Activated T-cell treated with anti-CD3 and anti-CD28 coated beads for 24 hours (primary cell): ENCODE data around the gene GPHA2.

ENCODE experiments used
- DNase-seq: peaks from one replicate; pipeline ENCODE4 v3.0.0-alpha.2; 2020; ENCODE audit warnings: low read depth

Gene GPHA2

GRCh38 chr11:64929625-64930024, 6.1 kb downstream of the GPHA2 start:
- no peak for DNase-seq

DNA sequence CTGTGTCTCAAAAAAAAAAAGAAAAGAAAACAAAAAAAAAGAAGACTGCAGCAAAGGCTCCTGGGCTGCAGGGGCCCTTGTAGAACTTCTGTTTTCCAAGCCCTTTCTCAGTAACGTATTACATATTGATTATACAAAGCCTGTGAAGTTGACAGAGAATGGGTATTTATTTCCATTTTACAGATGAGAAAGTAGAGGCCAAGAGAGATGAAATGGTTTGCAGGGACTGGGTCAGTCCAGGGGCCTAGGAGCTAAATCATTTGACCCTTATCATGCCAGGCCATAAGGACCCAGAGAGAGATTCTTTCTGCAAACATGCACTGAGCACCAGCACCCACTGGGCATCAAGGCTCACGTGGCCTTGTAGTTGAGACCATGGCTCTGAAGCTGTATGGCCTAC, 6.7 kb downstream of the GPHA2 start:
- no peak for DNase-seq

GRCh38 chr11:64926689-64927088, 9.0 kb downstream of the GPHA2 start:
- DNase-seq, result no peak

DNA sequence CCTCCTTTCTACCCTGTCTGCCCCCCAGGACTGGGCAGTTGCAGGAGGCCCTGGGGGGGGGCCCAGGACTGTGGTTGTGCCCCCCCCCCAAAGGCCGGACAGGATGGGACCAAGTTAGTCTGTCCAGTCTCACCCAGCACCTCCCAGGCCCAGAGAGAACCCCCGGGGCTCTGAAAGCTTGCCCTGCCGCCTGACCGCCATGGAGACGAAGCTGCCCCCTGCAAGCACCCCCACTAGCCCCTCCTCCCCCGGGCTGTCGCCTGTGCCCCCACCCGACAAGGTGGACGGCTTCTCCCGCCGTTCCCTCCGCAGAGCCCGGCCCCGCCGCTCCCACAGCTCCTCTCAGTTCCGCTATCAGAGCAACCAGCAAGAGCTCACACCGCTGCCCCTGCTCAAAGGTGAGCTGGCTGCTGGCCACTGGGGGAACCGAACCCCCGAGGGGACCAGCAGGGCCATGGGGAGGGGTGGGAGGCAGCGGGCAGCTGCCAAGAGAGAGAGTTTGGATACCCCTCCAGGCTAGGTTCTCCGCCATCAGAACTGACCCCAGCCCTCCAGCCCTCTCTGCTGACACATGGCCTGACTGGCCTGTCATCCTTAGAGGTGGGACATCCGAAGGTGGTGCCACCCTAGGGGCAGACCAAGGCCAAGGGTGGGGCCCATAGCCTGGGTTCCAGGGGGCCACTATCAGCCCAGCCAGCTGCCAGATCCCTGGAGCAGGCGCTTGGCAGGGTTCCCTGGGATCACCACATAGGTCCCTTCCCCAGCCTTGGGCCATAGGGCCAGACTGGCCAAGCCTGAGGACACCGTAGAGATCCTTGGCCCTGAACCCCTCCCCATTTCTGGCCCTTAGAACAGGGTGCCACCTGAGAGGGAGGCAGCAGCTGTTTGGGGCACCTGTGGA, 9.9 kb downstream of the GPHA2 start:
- no peak for DNase-seq

GRCh38 chr11:64924910-64925284, 10.8 kb downstream of the GPHA2 start:
- no peak for DNase-seq

DNA sequence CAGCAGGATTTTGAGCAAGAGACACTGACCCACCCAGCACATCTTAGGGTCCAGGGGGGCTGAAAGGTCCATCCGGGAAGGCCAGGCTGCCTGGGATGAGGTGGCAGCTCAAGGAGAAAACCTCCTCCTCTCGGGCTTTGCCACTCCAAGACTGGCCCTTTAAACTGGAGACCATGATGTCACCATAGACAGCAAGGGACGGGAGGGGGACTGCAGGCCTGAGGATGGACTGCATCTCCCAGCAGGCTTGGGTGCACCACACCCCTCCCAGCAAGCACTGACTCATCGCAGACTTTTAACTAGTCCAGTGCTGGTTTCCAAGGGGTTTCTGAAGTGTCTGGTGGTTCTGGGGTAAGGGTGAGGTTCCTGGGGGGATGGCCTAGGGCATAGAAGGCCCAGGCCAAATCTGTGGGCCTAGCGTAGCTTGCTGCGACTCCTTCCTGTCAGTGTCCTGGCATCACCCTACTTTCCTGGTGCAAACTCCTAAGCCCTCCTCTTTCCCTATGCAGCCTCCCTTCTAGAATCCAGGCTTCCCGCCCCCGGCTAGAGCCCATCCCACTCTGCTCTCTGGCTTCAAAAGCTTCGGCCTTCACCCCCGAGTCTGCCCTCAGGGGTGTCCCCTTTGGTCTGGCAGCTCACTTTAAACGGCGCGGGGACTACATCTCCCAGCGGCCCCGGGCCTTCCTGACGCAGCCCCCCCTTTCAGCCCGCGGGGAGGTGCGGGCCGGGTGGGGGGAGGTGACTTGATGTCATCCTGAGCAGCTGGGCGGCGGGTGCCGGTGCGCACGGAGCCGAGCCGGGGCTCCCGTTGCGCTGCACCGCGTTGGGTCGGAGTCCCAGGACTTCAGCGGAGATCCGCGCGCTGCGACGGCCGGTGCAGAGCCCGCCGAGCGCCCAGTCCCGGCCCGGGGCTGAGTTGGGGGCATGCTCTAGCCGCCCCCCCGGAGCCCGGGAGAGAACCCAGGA, 11.5 kb downstream of the GPHA2 start, which contains the start of gene PPP2R5B:
Gene PPP2R5B (plus strand): TSS at position 746 of the 966 bp plus-strand sequence. CDS start 1,046 bp downstream, outside the sequence.
- DNase-seq, result peak; percentile 84

DNA sequence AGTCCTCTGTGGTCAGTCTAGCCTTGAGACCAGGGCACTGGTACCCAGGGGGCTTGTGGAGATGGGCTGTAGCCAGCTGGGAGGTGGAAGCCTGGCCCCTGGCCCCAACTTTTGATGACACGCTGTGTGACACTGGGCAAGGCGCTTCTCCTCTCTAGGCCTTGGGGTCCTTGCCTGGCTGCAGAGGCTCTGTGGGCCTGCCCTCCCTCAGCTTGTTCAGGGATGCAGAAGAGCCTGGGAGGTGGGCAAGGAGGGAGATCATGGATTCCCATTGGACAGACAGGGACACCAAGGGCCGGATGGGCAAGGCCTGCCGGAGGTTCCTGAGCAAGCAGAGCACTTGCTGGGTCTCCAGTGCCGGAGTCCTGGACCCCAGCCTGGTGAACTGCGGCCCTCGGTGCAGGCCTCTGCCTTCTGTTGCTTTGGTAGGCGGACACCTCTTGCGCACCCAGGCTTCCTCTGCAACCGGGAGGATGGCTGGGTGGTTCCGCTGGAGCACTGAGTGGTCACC, 12.5 kb downstream of the GPHA2 start:
- DNase-seq, result no peak

- DNase-seq, result no peak
Observed at GRCh38 chr11:64921384-64921783, 14.3 kb downstream of the GPHA2 start.

- no peak for DNase-seq
Observed at GRCh38 chr11:64920124-64920523, 15.6 kb downstream of the GPHA2 start.

- no peak for DNase-seq
Observed at GRCh38 chr11:64919627-64920026, 16.1 kb downstream of the GPHA2 start.

GRCh38 chr11:64918017-64918416, 17.7 kb downstream of the GPHA2 start:
- DNase-seq, result no peak

- DNase-seq, result no peak
Observed at GRCh38 chr11:64917663-64917995, 18.1 kb downstream of the GPHA2 start.

DNA sequence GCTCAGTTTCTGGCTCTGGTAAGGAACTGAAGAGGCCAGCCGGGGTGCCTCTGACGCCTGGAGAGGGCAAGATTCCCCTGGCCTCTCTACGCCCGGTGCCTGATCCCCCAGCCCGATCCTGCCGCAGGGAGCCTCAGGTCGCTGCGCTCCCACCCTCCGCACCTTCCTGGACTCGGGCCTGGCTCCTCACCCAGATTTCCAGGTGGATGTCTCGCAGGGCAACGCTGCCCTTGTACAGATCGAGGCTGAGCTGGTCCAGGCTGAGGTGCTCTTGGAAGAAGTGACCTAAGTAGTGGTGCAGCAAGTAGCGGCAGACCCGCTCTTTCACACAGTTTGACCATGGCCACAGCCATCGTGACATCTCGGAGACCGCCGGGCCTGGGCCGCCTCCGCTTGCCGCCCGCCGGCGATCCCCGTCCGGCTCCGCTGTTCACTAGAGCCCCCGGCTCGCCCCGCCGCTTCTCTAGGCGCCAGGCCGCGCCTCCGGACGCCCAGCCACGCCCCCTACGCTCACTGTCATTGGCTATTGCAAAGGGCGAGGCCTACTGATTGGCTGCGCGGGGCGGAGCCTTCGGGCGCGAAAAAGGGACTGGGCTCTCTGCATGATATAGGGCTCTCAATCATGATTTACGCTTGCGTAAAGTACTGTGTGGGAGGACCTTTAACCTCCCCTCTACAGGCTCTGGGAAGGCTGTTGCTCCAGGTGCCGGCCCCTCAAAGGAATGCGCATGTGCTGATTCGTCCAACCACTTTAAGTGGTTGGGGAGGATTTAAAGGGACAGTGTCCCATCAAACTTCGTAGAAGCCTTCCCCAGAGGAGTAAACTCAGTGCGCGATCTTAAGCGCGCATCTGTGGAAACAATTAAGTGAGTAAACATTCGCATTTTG, 18.7 kb downstream of the GPHA2 start, which contains the start of gene ATG2A:
Gene ATG2A (minus strand): TSS at position 435 of the 888 bp plus-strand sequence. CDS start 74 bp downstream, at position 361.
- DNase-seq, result peak; percentile 98

DNA sequence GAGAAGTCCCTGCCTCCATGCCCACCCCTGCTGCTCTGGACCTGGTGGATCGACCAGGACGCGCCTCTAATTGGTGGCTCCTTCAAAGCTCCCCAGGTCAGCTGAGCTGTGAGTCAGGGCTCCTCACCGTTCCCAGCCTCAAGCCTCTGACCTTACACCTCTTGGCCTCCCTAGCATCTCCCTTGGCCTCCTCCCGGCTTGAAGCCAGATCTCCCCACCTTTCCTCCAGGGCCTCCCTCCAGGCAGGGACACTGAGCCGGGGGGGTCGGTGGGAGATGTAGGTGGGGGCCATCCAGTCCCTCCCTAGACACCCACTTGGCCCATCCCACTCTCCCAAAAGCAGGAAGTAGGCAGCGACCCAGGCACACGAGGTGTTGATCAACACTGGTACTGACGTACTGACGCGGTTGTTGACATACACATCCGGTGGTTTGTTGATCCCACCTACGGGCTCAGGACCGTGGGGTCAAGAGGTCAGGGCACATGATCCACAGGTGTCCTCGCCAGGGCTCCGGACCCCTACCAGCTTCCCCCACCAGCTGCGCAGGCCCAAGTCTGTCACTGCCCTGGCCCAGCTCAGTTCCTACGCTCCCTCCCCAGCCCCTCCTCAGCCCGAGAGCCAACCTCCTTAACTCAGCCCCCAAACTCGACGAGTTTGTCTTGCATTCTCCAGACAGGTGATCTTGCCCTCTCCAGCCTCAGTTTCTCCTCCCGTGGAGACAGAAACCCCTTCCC, 19.5 kb downstream of the GPHA2 start:
- DNase-seq, result no peak

DNA sequence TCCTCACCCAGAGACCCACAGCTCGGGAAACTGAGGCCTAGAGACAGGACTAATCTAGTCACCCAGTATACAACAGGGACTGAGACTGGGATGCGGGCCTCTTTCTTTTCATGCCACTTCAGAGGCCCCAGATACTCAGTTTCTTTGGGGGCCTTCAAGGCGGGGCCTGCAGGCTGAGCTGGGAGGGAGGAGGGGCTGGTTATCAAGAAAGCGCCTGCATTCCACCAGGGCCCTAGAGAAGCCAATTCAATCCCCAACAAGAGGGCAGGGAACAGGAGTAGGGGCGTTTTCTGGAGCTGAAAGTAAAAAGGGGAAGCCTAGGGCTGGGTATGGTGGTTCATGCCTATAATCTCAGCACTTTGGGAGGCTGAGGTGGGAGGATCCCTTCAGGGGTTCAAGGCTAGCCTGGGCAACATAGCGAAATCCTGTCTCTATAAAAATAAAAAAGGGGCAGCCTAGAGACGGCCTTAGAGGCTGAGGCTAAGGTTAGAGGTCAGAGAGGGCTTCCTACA, 20.3 kb downstream of the GPHA2 start:
- DNase-seq, result no peak

GRCh38 chr11:64914123-64914522, 21.6 kb downstream of the GPHA2 start:
- no peak for DNase-seq

- no peak for DNase-seq
Observed at GRCh38 chr11:64913171-64913727, 22.4 kb downstream of the GPHA2 start.

DNA sequence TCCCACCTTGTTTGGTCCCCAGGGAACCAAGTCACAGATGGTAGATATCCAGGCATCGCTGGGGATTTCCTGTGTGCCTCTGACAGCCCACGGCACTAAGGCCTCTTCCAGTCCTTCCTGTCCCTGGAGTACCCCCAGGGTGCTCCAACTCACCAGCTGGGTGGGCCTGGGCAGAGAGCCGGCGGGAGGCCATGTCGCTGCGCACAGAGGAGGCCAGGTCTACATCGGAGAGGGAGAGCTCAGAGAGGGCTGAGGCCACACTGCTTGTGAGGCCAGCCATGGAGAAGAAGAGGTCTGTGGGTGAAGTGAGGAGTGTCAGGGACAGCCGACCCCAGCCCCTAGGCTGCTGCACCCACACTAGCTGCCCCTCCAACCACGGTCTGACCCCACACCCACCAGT, 24.0 kb downstream of the GPHA2 start:
- no peak for DNase-seq

DNA sequence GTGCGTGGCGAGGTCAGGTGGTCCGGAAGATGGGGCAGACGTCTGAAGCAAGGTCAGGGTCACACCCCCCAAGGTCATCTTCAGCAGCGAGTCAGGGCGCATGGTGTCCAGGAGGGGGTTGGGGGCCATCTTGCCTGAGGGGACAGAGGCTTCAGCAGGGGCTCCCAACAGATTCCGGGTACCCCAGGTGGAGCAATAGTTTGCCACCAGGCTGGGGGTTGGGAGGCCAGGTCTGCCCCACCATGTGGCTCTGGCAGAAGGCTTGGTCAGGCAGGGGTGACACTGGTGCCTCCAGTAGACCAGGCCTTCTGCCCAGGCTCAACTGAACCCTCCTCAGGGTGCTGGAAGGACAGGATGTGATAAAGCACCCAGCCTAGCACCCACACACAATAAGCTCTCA, 24.6 kb downstream of the GPHA2 start:
- no peak for DNase-seq

DNA sequence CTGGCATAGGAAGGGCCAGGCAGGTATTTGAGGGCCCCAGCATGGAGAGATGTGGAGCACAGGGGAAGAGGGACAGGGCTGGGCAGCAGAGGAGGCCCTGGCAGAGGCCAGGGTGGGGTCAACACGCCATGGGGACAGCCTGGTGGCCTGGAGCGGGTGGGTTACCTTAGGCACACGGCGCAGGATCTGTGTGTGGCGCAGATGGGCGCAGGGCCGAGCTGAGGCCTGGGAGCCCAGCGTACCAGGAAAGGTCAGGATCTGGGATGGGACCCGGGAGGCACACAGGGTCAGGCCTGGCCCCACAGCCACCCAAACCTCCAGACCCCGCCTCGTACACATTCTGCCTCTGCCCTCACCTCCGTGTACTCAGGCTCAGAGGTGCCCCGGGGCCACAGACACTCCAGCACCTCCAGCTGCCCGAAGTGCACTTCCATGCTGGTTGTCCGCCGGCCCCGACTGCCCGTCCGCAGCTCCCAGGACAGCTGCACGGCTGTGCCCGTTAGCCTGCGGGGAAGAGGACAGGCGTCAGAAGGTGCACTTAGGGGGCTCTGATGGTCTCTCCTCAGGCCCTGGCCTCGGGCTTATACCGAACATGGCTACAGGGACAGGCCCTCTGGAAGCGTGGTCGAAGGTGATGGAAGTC, 25.1 kb downstream of the GPHA2 start:
- no peak for DNase-seq
